Ovary (tissue), 9 donors: ENCODE measurements around the gene RC3H1. TPM values are rescaled to one million over a fixed set of nuclear protein-coding genes. Genes with fewer than 3 reads are reported as not detected.
"Not testable (repeated sequence)": the region's sequence is repeated elsewhere in the genome, so short reads cannot be mapped to it uniquely, and the experiment has no call there.

ENCODE experiments used
- DNase-seq, 5 donors: peaks; one replicate each; pipeline ENCODE4 v3.0.0-alpha.2; 2019 to 2020
- H3K27ac ChIP-seq, 2 donors: fragments of 200-600 bp; one replicate each; pipeline versions ENCODE4 v1.5.1 to v1.8.0; 2019 to 2022
- H3K27me3 ChIP-seq: fragments of 200-600 bp; one replicate; pipeline ENCODE4 v1.8.0; 2022
- H3K36me3 ChIP-seq: fragments of 200-600 bp; sonication (generic); one replicate; pipeline ENCODE4 v1.5.1; 2019
- H3K4me1 ChIP-seq: one replicate; pipeline ENCODE4 v1.8.1; 2013; ENCODE audit warnings: mild to moderate bottlenecking, moderate library complexity; ENCODE audit not compliant: insufficient read depth
- H3K4me3 ChIP-seq: fragments of 200-600 bp; sonication (generic); one replicate; pipeline ENCODE4 v1.5.1; 2017
- H3K9me3 ChIP-seq, 2 donors: fragments of 200-600 bp in 1 of 2; sonication (generic) in 1 of 2; one replicate each; pipeline versions ENCODE4 v1.5.1 to v1.8.1; 2013 to 2019; ENCODE audit warnings: mild to moderate bottlenecking in 1 of 2, moderate library complexity in 1 of 2
- CTCF ChIP-seq, 3 donors: fragments of 450-650 bp in 2 of 3; fragments of 200-600 bp in 1 of 3; IDR thresholded peaks; one replicate each; pipeline versions ENCODE4 v1.5.1 to v1.8.0; 2016 to 2022; ENCODE audit warnings: antibody characterized with exemption in 3 of 3, mild to moderate bottlenecking in 1 of 3
- EP300 ChIP-seq: sonication (generic); formaldehyde crosslinking; IDR thresholded peaks from one replicate; pipeline ENCODE4 v1.6.1; 2017; ENCODE audit warnings: antibody characterized with exemption
- POLR2A ChIP-seq: fragments of 450-650 bp; IDR thresholded peaks from one replicate; pipeline ENCODE4 v1.6.1; 2017; ENCODE audit warnings: antibody characterized with exemption, mild to moderate bottlenecking, moderate library complexity
- WGBS, 3 donors: extraction: QIAGEN DNeasy Blood & Tissue Kit in 1 of 3; methylation state at CpG; one replicate each; pipeline versions ENCODE4 v1.1.5 to v1.1.7; 2013 to 2017; 5-methylcytosine and 5-hydroxymethylcytosine counted together
- intact Hi-C, 4 donors: fragments of 100-400 bp; cut with DNase I; formaldehyde crosslinking; loops; one replicate each; pipeline versions ENCODE4 v1.11.0 to v1.15.1; 2022 to 2023
- polyA plus RNA-seq, 2 donors: library from polyadenylated mRNA; stranded (reverse); fragments of 200-250 nt in 1 of 2; fragments of 350-450 nt in 1 of 2; fragmentation: Illumina TruSeq in 1 of 2; extraction: RNeasy Lipid Tissue Mini Kit (QIAGEN cat#74804) in 1 of 2; gene quantifications; one replicate each; pipeline ENCODE4 v1.2.3, GENCODE V29; 2013 to 2014
- total RNA-seq, 7 donors: library from RNA; depleted of rRNA in 2 of 7; stranded (reverse); fragments of >200 nt in 2 of 7; fragmentation: NEBNext Ultra II Directional in 3 of 7; extraction: Animal tissue kit (Norgen Biotek cat#: 25700) in 3 of 7; gene quantifications; one replicate each; pipeline versions ENCODE4 v1.1.0 to v1.2.4, GENCODE V29; 2016 to 2023
- donor health status: DM: no; HTN: no; CAD: no; lungs with moderate emphysema.
- donor health status: DM: no; HTN: no; CAD: no.
- donor health status: Bipolar disorder and iron deficiency.
- donor health status: DM: yes; HTN: yes; CAD: no.
- donor health status: DM: no; HTN: no; CAD: no.
- donor health status: DM: yes; HTN: yes; CAD: no.

RC3H1 gene
- total and polyA plus RNA-seq, 9 donors, result 4.6 to 33.8 (median 26.5) TPM

GRCh38 chr1:174000371-174000770 is 21.8 kb downstream of the RC3H1 start:
- WGBS, 3 donors, result 60 to 61% (median 60%) methylated on average over 3 of the region's 3 CpGs
- intact Hi-C loops, result no loop called here
- H3K4me1 ChIP-seq, result peaks cover 7% of the 10 kb centered on the region

GRCh38 chr1:173997791-173998190 is 24.4 kb downstream of the RC3H1 start:
- Histone ChIP-seq H3K4me3 (no peak overlapping the region), H3K36me3 (no peaks in the 10 kb centered on the region), H3K4me1 (peaks cover 2% of the 10 kb centered on the region), H3K27me3 (no peaks in the 10 kb centered on the region), H3K9me3 (no peaks in the 10 kb centered on the region), H3K27ac (no peak overlapping the region)
- no peak for TF ChIP-seq POLR2A
- TF ChIP-seq CTCF (IDR thresholded peaks at IDR 0.05), result no peak
- no peak for TF ChIP-seq EP300
- DNase-seq, result no peak
- WGBS, 3 donors, result 4 to 9% (median 7%) methylated on average over 1 of the region's 1 CpG
- intact Hi-C loops, result no loop called here

More at GRCh38 chr1:174000371-174000770, 21.8 kb downstream of the RC3H1 start:
- no peaks in the 10 kb centered on the region for H3K36me3 ChIP-seq
- no peak overlapping the region for H3K4me3 ChIP-seq
- TF ChIP-seq EP300 (no peak), CTCF (IDR thresholded peaks at IDR 0.05) (no peak), POLR2A (no peak)
- H3K27me3 ChIP-seq, result no peaks in the 10 kb centered on the region
- H3K9me3 ChIP-seq, result no peaks in the 10 kb centered on the region
- no peak overlapping the region for H3K27ac ChIP-seq
- no peak for DNase-seq

GRCh38 chr1:173996995-173997394 is 25.2 kb downstream of the RC3H1 start:
- no peak for DNase-seq
- WGBS, 3 donors, result 55 to 64% (median 59%) methylated on average over 5 of the region's 5 CpGs

GRCh38 chr1:173995475-173995874 is 26.7 kb downstream of the RC3H1 start:
- Histone ChIP-seq H3K9me3 (no peaks in the 10 kb centered on the region), H3K4me3 (no peak overlapping the region), H3K4me1 (no peaks in the 10 kb centered on the region), H3K27me3 (no peaks in the 10 kb centered on the region), H3K36me3 (no peaks in the 10 kb centered on the region), H3K27ac (no peak overlapping the region)
- TF ChIP-seq POLR2A (no peak), CTCF (IDR thresholded peaks at IDR 0.05) (no peak), EP300 (no peak)
- DNase-seq, result no peak
- intact Hi-C loops, result no loop called here

More at GRCh38 chr1:173996995-173997394, 25.2 kb downstream of the RC3H1 start:
- intact Hi-C loops, result no loop called here
- H3K4me1 ChIP-seq, result peaks cover 1% of the 10 kb centered on the region
- H3K36me3 ChIP-seq, result no peaks in the 10 kb centered on the region
- H3K9me3 ChIP-seq, result no peaks in the 10 kb centered on the region
- H3K27ac ChIP-seq, result no peak overlapping the region
- H3K4me3 ChIP-seq, result no peak overlapping the region
- no peaks in the 10 kb centered on the region for H3K27me3 ChIP-seq
- TF ChIP-seq CTCF (IDR thresholded peaks at IDR 0.05), result no peak
- TF ChIP-seq POLR2A, result no peak
- TF ChIP-seq EP300, result no peak

- H3K9me3 ChIP-seq, DNase-seq, H3K4me3 ChIP-seq, H3K27ac ChIP-seq, H3K27me3 ChIP-seq, H3K4me1 ChIP-seq, H3K36me3 ChIP-seq, intact Hi-C loops: not testable (repeated sequence)
- 96 to 98% (median 97%) methylated on average over 11 of the region's 11 CpGs for WGBS, 3 donors
Measured at GRCh38 chr1:173993948-173994347, 28.2 kb downstream of the RC3H1 start.
